Measurements from ENCODE around the gene WDPCP.

WDPCP gene

DNA sequence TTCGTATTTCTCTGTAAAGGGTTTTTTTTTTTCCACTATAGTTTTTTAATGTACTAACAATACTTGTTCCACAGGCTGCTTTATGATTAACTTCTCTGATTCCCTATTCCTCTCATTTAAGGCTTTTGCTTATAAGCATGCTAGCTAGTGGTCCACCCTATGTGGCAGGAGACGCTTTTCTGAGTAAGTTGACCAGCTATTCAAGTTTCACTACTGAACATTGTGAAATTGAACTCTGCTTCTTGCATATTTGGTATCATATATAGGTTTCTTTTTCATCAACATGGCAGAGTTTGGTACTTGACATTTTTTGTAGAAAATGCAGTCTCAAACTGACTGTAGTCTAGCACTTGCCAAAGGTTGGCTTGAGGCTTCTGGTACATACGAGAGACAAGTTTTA is 463.4 kb downstream of the WDPCP start:
- DNase-seq (ENCODE audit: low read depth), result no peak
- H3K4me3 ChIP-seq (ENCODE audit: low read depth, low read length), result no peak overlapping the region
- TF ChIP-seq, protein P1, sequence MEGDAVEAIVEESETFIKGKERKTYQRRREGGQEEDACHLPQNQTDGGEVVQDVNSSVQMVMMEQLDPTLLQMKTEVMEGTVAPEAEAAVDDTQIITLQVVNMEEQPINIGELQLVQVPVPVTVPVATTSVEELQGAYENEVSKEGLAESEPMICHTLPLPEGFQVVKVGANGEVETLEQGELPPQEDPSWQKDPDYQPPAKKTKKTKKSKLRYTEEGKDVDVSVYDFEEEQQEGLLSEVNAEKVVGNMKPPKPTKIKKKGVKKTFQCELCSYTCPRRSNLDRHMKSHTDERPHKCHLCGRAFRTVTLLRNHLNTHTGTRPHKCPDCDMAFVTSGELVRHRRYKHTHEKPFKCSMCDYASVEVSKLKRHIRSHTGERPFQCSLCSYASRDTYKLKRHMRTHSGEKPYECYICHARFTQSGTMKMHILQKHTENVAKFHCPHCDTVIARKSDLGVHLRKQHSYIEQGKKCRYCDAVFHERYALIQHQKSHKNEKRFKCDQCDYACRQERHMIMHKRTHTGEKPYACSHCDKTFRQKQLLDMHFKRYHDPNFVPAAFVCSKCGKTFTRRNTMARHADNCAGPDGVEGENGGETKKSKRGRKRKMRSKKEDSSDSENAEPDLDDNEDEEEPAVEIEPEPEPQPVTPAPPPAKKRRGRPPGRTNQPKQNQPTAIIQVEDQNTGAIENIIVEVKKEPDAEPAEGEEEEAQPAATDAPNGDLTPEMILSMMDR (conservative IDR thresholded peaks at IDR 0.05; ENCODE audit: low read depth, low read length), result no peak

DNA sequence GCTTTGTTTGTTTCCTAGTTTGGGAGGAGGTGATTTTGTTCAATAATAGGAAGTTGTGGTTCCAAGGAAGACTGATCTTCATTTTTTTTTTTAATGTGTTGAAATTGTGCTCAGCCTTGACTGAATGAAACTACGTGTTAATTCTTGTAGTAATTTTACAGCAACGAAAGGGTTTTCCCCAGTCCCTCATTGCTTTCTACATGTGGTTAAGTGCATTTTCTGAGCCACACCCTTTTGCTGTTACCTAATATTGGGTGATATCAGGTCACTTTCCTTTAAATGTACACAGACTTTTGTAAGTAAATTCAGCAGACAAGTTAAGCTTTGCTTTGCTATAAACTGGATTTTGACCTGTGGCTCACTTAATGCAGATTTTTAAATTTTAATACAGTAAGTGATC is 464.1 kb downstream of the WDPCP start:
- TF ChIP-seq, protein P1 (conservative IDR thresholded peaks at IDR 0.05; ENCODE audit: low read depth, low read length), result no peak
- H3K4me3 ChIP-seq (ENCODE audit: low read depth, low read length), result no peak overlapping the region
- DNase-seq (ENCODE audit: low read depth), result no peak

DNA sequence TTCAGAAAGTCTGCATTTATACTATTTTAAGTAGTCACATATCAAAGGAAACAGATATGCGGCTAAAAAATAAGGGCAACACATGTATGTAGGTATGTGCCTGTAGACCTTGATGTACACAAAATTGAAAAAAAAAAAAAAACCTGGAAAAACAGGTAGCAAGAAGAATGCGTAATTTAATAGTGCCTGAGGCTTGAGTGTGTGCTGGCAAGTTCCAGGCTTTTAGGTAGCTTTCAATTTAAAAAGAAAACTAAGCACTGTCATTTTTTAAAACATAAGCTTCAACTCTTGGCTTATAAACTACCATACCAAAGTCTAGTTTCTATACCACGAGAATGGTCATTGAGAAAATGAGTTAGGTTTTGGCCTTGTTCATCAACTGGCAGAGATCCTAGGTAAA is 465.4 kb downstream of the WDPCP start:
- TF ChIP-seq, protein P1 (conservative IDR thresholded peaks at IDR 0.05; ENCODE audit: low read depth, low read length), result no peak
- H3K4me3 ChIP-seq (ENCODE audit: low read depth, low read length), result no peak overlapping the region
- no peak for DNase-seq (ENCODE audit: low read depth)

DNA sequence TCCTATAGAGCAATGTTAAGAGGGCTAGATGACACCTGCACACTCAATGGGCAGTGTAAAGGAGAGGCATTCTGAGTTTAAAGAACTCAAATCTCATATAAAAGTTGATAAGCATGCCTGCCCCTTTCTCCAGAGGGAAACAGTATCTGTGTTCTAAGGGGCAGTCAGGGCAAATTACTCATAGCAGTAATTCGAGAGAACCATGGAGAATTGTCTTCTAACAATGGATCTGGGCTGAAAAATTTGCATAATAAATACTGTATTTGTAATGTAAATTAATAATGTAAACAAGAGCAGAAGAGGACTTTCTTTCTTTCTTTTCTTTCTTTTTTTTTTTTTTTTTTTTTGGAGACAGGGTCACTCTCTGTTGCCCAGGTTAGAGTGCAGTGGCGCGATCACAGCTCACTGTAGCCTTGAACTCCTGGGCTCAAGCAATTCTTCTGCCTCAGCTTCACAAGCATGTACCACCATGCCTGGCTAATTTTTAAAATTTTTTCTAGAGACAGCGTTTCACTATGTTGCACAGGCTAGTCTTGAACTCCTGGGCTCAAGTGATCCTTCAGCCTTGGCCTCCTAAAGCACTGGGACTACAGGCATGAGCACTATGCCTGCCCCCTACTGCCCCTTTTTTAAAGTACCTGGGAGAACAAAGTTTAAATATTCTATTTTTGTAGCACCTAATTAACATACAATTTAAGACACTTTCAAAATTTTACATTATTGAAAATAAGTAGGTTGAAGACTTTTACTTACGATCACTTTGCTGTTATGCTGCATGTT is 467.0 kb downstream of the WDPCP start:
- TF ChIP-seq, protein P1 (conservative IDR thresholded peaks at IDR 0.05; ENCODE audit: low read depth, low read length), result peak; percentile 10
- H3K4me3 ChIP-seq (ENCODE audit: low read depth, low read length), result no peak overlapping the region
- DNase-seq (ENCODE audit: low read depth), result no peak

DNA sequence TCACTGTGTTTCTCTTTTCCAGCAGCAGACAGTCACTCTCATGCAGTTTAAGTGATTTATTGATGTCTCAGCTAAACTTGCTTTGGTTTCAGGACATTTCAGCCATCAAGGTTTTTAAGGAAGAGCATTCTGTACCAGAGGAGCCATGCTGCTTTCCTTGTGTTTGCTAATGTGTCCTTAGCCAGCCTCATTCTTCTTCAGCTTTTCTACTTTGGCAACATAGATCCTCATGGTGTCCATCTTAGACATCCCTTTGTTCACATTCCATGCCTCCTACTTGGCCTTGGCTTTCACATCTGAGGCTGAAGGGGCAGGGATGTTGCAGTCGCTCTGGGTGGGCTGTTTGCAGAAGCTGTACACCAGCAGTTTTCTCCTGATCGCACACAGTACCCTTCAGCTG is 469.5 kb downstream of the WDPCP start:
- no peak for DNase-seq (ENCODE audit: low read depth)
- TF ChIP-seq, protein P1 (conservative IDR thresholded peaks at IDR 0.05; ENCODE audit: low read depth, low read length), result no peak

DNA sequence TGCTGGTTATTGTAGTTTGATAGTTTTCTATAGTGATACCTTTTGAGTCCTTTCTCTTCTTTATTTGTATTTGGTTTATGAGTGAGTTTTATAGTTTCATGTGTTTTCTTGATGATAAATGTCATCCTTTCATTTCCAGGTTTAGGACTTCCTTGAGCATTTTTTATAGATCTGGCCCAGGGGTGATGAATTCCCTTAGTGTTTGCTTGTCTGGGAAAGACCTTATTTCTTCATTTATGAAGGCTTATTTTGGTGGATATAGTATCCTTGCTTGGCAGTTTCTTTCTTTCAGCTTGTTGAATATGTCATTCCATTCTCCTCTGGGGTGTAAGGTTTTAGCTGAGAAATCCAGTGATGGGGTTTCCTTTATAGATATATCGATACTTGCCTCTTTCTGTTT is 483.8 kb downstream of the WDPCP start:
- TF ChIP-seq, protein P1 (conservative IDR thresholded peaks at IDR 0.05; ENCODE audit: low read depth, low read length), result no peak
- no peak for DNase-seq (ENCODE audit: low read depth)
- no peak overlapping the region for H3K4me3 ChIP-seq (ENCODE audit: low read depth, low read length)

More for the DNA sequence above, 469.5 kb downstream of the WDPCP start:
- H3K4me3 ChIP-seq (ENCODE audit: low read depth, low read length), result no peak overlapping the region

DNA sequence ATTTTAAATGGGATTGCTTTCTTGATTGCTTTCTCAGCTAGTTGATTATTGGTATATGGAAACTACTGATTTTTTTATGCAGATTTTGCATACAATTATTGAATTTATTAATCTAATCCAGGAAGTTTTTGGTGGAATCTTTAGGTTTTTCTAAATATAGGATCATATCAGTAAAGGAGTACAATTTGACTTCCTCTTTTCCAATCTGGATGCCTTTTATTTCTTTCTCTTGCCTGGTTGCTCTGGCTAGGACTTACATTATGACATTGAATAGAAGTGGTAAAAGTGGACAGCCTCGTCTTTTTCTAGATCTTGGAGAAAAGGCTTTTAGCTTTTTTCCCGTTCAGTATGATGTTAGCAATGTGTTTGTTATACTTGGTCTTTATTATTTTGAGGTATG is 486.3 kb downstream of the WDPCP start:
- TF ChIP-seq, protein P1 (conservative IDR thresholded peaks at IDR 0.05; ENCODE audit: low read depth, low read length), result no peak
- no peak overlapping the region for H3K4me3 ChIP-seq (ENCODE audit: low read depth, low read length)
- DNase-seq (ENCODE audit: low read depth), result no peak

Measured in choroid plexus epithelial cell (primary cell).